Measurements from ENCODE around the gene ARID3A. TPM values are rescaled to one million over a fixed set of nuclear protein-coding genes. Genes with fewer than 3 reads are reported as not detected.

The ARID3A gene
- total and polyA plus RNA-seq, 2 of the 13 experiments (the other 11 are each of a cell fraction or from before 2014, with no cell fraction given): 71.3 to 77.9 TPM

- TF ChIP-seq, protein P1, sequence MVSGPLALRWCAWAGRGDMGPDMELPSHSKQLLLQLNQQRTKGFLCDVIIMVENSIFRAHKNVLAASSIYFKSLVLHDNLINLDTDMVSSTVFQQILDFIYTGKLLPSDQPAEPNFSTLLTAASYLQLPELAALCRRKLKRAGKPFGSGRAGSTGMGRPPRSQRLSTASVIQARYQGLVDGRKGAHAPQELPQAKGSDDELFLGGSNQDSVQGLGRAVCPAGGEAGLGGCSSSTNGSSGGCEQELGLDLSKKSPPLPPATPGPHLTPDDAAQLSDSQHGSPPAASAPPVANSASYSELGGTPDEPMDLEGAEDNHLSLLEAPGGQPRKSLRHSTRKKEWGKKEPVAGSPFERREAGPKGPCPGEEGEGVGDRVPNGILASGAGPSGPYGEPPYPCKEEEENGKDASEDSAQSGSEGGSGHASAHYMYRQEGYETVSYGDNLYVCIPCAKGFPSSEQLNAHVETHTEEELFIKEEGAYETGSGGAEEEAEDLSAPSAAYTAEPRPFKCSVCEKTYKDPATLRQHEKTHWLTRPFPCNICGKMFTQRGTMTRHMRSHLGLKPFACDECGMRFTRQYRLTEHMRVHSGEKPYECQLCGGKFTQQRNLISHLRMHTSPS (CRISPR knock-in tag; IDR thresholded peaks at IDR 0.05; ENCODE audit: low read depth): no peak
- TF ChIP-seq ZSCAN25 (CRISPR knock-in tag; IDR thresholded peaks at IDR 0.05): no peak; the same call in 1 of the 2 replicates
- TF ChIP-seq, protein P2, sequence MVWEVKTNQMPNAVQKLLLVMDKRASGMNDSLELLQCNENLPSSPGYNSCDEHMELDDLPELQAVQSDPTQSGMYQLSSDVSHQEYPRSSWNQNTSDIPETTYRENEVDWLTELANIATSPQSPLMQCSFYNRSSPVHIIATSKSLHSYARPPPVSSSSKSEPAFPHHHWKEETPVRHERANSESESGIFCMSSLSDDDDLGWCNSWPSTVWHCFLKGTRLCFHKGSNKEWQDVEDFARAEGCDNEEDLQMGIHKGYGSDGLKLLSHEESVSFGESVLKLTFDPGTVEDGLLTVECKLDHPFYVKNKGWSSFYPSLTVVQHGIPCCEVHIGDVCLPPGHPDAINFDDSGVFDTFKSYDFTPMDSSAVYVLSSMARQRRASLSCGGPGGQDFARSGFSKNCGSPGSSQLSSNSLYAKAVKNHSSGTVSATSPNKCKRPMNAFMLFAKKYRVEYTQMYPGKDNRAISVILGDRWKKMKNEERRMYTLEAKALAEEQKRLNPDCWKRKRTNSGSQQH (CRISPR knock-in tag; IDR thresholded peaks at IDR 0.05; ENCODE audit: low read depth): no peak
- TF ChIP-seq NCOA2 (CRISPR knock-in tag; IDR thresholded peaks at IDR 0.05): 0 out of 2 replicates have a peak, but pooled peaks have one; percentile 6
- TF ChIP-seq TEAD3 (CRISPR knock-in tag; optimal IDR thresholded peaks at IDR 0.05; ENCODE audit: borderline replicate concordance): no peak
- TF ChIP-seq, protein P3, sequence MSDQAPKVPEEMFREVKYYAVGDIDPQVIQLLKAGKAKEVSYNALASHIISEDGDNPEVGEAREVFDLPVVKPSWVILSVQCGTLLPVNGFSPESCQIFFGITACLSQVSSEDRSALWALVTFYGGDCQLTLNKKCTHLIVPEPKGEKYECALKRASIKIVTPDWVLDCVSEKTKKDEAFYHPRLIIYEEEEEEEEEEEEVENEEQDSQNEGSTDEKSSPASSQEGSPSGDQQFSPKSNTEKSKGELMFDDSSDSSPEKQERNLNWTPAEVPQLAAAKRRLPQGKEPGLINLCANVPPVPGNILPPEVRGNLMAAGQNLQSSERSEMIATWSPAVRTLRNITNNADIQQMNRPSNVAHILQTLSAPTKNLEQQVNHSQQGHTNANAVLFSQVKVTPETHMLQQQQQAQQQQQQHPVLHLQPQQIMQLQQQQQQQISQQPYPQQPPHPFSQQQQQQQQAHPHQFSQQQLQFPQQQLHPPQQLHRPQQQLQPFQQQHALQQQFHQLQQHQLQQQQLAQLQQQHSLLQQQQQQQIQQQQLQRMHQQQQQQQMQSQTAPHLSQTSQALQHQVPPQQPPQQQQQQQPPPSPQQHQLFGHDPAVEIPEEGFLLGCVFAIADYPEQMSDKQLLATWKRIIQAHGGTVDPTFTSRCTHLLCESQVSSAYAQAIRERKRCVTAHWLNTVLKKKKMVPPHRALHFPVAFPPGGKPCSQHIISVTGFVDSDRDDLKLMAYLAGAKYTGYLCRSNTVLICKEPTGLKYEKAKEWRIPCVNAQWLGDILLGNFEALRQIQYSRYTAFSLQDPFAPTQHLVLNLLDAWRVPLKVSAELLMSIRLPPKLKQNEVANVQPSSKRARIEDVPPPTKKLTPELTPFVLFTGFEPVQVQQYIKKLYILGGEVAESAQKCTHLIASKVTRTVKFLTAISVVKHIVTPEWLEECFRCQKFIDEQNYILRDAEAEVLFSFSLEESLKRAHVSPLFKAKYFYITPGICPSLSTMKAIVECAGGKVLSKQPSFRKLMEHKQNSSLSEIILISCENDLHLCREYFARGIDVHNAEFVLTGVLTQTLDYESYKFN (CRISPR knock-in tag; conservative IDR thresholded peaks at IDR 0.05): 0 out of 2 replicates have a peak, but pooled peaks have one; percentile 21
- TF ChIP-seq RXRA (CRISPR knock-in tag; IDR thresholded peaks at IDR 0.05): no peak
- no peak for TF ChIP-seq ZNF878 (CRISPR knock-in tag; IDR thresholded peaks at IDR 0.05)
- no peak for TF ChIP-seq ATF7-NPFF (CRISPR knock-in tag; IDR thresholded peaks at IDR 0.05; ENCODE audit: low read depth)
- no peak for TF ChIP-seq ZNF160 (CRISPR knock-in tag; IDR thresholded peaks at IDR 0.05)
- 0 out of 2 replicates have a peak, but pooled peaks have one; percentile 7 for TF ChIP-seq ARNTL (CRISPR knock-in tag; IDR thresholded peaks at IDR 0.05)
- TF ChIP-seq, protein P4, sequence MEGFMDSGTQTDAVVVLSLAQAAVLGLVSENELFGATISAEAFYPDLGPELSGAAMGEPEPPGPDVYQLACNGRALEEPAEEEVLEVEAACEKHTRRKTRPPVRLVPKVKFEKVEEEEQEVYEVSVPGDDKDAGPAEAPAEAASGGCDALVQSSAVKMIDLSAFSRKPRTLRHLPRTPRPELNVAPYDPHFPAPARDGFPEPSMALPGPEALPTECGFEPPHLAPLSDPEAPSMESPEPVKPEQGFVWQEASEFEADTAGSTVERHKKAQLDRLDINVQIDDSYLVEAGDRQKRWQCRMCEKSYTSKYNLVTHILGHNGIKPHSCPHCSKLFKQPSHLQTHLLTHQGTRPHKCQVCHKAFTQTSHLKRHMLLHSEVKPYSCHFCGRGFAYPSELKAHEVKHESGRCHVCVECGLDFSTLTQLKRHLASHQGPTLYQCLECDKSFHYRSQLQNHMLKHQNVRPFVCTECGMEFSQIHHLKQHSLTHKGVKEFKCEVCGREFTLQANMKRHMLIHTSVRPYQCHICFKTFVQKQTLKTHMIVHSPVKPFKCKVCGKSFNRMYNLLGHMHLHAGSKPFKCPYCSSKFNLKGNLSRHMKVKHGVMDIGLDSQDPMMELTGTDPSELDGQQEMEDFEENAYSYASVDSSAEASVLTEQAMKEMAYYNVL (CRISPR knock-in tag; IDR thresholded peaks at IDR 0.05; ENCODE audit: borderline replicate concordance): no peak
- 0 out of 2 replicates have a peak, but pooled peaks have one; percentile 24 for TF ChIP-seq HNRNPL (IDR thresholded peaks at IDR 0.05; ENCODE audit: low read depth, low read length)
- TF ChIP-seq, protein P5, sequence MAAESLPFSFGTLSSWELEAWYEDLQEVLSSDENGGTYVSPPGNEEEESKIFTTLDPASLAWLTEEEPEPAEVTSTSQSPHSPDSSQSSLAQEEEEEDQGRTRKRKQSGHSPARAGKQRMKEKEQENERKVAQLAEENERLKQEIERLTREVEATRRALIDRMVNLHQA (CRISPR knock-in tag; IDR thresholded peaks at IDR 0.05): no peak
- no peak for TF ChIP-seq ZFP91 (CRISPR knock-in tag; IDR thresholded peaks at IDR 0.05; ENCODE audit: borderline replicate concordance)
- no peak for TF ChIP-seq SOX13 (IDR thresholded peaks at IDR 0.05)
- TF ChIP-seq SOX13 (CRISPR knock-in tag; conservative IDR thresholded peaks at IDR 0.05 in 1 of 2, IDR thresholded peaks at IDR 0.05 in 1 of 2): no peak; a peak in 1 of 4 replicates
Measured at GRCh38 chr19:927351-927779, 1.5 kb downstream of the ARID3A start (continued).

All from HepG2 (cell line).